Caco-2 (cell line): Measurements from ENCODE around the gene PROX1. TPM values are rescaled to one million over a fixed set of nuclear protein-coding genes. Genes with fewer than 3 reads are reported as not detected.

Experiments used
- BruUV-seq: library from RNA; stranded (reverse); fragments of 400-500 nt; replicated peaks from 2 replicates; lab custom pipeline; 2021; lab: Mats Ljungman, UMichigan
- CTCF ChIA-PET: fragments of 300-600 bp; sonication (Branson Sonifier 250); formaldehyde crosslinking; loops from one replicate; lab custom pipeline; 2022; ENCODE audit warnings: antibody characterized with exemption; lab: Charles Lee
- POLR2A ChIA-PET: fragments of 300-600 bp; sonication (Branson Sonifier 250); formaldehyde crosslinking; loops from one replicate; lab custom pipeline; 2022; ENCODE audit warnings: antibody characterized with exemption; lab: Charles Lee
- DNase-seq, 2 experiments: peaks; one replicate each; pipeline versions ENCODE4 v3.0.0 to v3.0.0-alpha.2; 2020 to 2022
- H3K27me3 ChIP-seq: replicated peaks from 2 replicates; pipeline ENCODE4 v1.6.0; 2011; ENCODE audit warnings: low read length; ENCODE audit not compliant: control insufficient read depth, insufficient read depth
- H3K36me3 ChIP-seq: 2 replicates; pipeline ENCODE4 v1.5.1; 2011; ENCODE audit warnings: low read length; ENCODE audit not compliant: control insufficient read depth, insufficient read depth
- H3K4me1 ChIP-seq: fragments of 250-450 bp; sonication (Bioruptor Pico); 2 replicates; pipeline ENCODE4 v1.5.1; 2020; ENCODE audit warnings: mild to moderate bottlenecking
- H3K4me3 ChIP-seq: 2 replicates; pipeline ENCODE4 v1.5.1; 2011; ENCODE audit warnings: low read depth, mild to moderate bottlenecking, control low read depth, low read length
- H3K9me3 ChIP-seq: fragments of 250-450 bp; sonication (Bioruptor Pico); 2 replicates; pipeline ENCODE4 v1.5.1; 2020; ENCODE audit warnings: mild to moderate bottlenecking, moderate library complexity
- H3K27ac Mint-ChIP-seq: one replicate; pipeline ENCODE4 v1.8.0; 2022; ENCODE audit warnings: mixed read lengths; ENCODE audit not compliant: unreplicated experiment
- H3K27me3 Mint-ChIP-seq: one replicate; pipeline ENCODE4 v1.8.0; 2022; ENCODE audit warnings: mixed read lengths; ENCODE audit not compliant: insufficient read depth, unreplicated experiment
- H3K36me3 Mint-ChIP-seq: one replicate; pipeline ENCODE4 v1.8.0; 2022; ENCODE audit warnings: mild to moderate bottlenecking, mixed read lengths; ENCODE audit not compliant: insufficient read depth, unreplicated experiment
- H3K4me1 Mint-ChIP-seq: one replicate; pipeline ENCODE4 v1.8.0; 2022; ENCODE audit warnings: low read depth, mixed read lengths; ENCODE audit not compliant: unreplicated experiment
- H3K4me3 Mint-ChIP-seq: one replicate; pipeline ENCODE4 v1.8.0; 2022; ENCODE audit warnings: mild to moderate bottlenecking, moderate library complexity, mixed read lengths; ENCODE audit not compliant: unreplicated experiment
- H3K9me3 Mint-ChIP-seq: one replicate; pipeline ENCODE4 v1.8.0; 2022; ENCODE audit warnings: mixed read lengths; ENCODE audit not compliant: unreplicated experiment
- intact Hi-C: fragments of 100-400 bp; cut with micrococcal nuclease; formaldehyde crosslinking; loops from one replicate; pipeline ENCODE4 v1.10.0; 2022; ENCODE audit not compliant: unreplicated experiment
- total RNA-seq: library from RNA; stranded (reverse); gene quantifications from 2 replicates; pipeline ENCODE4 v1.2.3, GENCODE V29; 2022
- TF ChIP-seq, protein P1 (sequence below), 2 experiments: fragments of 200-600 bp in 1 of 2; IDR thresholded peaks; 1 replicate in 1 of 2; 2 replicates in 1 of 2; pipeline versions ENCODE4 v1.5.1 to v1.8.0; 2011 to 2022; ENCODE audit warnings: antibody characterized with exemption in 1 of 2, control low read depth in 1 of 2, inconsistent platforms in 1 of 2, low read depth in 1 of 2, low read length in 1 of 2, mild to moderate bottlenecking in 1 of 2, moderate library complexity in 1 of 2; ENCODE audit not compliant: insufficient read depth in 1 of 2, severe bottlenecking in 1 of 2, unreplicated experiment in 1 of 2

The PROX1 gene
- total RNA-seq, 1 experiment from 2014 or later: 17.6 TPM

DNA sequence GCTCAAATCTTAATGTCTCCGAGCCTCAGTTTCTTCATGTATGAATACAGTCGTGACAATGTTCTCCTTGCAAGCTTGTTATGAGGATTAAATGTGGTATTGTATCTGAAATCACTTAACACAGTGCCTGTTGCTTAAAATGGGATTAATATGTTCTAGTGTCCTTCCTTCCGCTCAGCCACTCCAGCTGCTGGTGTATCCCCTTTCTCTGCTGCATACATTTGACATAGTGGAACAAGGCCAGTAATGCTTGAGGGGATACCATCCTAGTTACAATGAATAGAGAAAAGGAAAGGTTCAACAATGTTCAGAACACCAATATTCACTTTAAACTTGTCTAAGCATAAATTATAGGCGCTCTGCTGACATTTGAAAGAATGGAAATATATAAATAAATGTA lies 64.0 kb downstream of the PROX1 start:
- H3K4me1 ChIP-seq: peaks cover 27% of the 10 kb centered on the region
- peaks cover 7% of the 10 kb centered on the region for H3K9me3 ChIP-seq
- ChIA-PET CTCF (no interaction called here), POLR2A (no interaction called here)
- H3K36me3 ChIP-seq: no peaks in the 10 kb centered on the region
- H3K4me1 Mint-ChIP-seq: peaks cover 25% of the 10 kb centered on the region
- intact Hi-C loops: loop anchor here (2.0 to 5.0 kb wide), 2 partner anchors 63 to 71 kb away; no protein-coding TSS in a partner anchor
- no TSS peak for BruUV-seq
- H3K27ac Mint-ChIP-seq: no peak overlapping the region
- H3K36me3 Mint-ChIP-seq: no peaks in the 10 kb centered on the region
- no peak overlapping the region for H3K4me3 Mint-ChIP-seq
- DNase-seq: no peak
- no peaks in the 10 kb centered on the region for H3K27me3 Mint-ChIP-seq
- H3K9me3 Mint-ChIP-seq: peaks cover 19% of the 10 kb centered on the region
- H3K27me3 ChIP-seq: no peaks in the 10 kb centered on the region
- TF ChIP-seq, protein P1, sequence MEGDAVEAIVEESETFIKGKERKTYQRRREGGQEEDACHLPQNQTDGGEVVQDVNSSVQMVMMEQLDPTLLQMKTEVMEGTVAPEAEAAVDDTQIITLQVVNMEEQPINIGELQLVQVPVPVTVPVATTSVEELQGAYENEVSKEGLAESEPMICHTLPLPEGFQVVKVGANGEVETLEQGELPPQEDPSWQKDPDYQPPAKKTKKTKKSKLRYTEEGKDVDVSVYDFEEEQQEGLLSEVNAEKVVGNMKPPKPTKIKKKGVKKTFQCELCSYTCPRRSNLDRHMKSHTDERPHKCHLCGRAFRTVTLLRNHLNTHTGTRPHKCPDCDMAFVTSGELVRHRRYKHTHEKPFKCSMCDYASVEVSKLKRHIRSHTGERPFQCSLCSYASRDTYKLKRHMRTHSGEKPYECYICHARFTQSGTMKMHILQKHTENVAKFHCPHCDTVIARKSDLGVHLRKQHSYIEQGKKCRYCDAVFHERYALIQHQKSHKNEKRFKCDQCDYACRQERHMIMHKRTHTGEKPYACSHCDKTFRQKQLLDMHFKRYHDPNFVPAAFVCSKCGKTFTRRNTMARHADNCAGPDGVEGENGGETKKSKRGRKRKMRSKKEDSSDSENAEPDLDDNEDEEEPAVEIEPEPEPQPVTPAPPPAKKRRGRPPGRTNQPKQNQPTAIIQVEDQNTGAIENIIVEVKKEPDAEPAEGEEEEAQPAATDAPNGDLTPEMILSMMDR (IDR thresholded peaks at IDR 0.05; ENCODE audit: insufficient read depth in 1 of 2, low read depth in 1 of 2, low read length in 1 of 2, severe bottlenecking in 1 of 2, unreplicated experiment in 1 of 2): no peak
- no peak overlapping the region for H3K4me3 ChIP-seq

DNA sequence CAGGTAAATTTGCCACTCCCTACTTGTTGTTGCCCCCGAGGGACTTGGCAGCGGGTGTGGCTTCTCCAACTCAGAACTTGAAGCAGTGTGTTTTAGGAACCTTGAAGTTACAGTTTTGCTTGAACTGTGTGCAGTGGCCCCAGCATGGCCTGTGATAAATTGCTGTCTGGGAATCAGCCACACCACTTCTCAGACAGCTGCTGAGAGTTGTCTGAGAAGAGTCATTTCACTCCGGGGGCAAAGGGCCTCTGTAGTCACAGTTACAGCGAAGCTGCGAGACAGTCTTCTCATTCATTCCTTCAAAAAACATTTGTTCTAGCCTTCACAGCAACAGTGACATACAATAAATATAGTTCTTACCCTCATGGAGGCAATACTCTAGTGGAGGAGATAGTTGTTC lies 70.3 kb downstream of the PROX1 start:
- Mint-ChIP-seq H3K4me3 (no peak overlapping the region), H3K9me3 (no peaks in the 10 kb centered on the region), H3K27me3 (no peaks in the 10 kb centered on the region), H3K36me3 (no peaks in the 10 kb centered on the region), H3K27ac (no peak overlapping the region), H3K4me1 (no peaks in the 10 kb centered on the region)
- ChIA-PET CTCF (no interaction called here), POLR2A (no interaction called here)
- Histone ChIP-seq H3K9me3 (0 out of 2 replicates have a peak, but pooled peaks cover 3% of the 10 kb centered on the region), H3K27me3 (no peaks in the 10 kb centered on the region), H3K36me3 (no peaks in the 10 kb centered on the region), H3K4me3 (no peak overlapping the region), H3K4me1 (no peaks in the 10 kb centered on the region)
- intact Hi-C loops: no loop called here
- DNase-seq: no peak
- no TSS peak for BruUV-seq
- TF ChIP-seq, protein P1 (IDR thresholded peaks at IDR 0.05; ENCODE audit: insufficient read depth in 1 of 2, low read depth in 1 of 2, low read length in 1 of 2, severe bottlenecking in 1 of 2, unreplicated experiment in 1 of 2): no peak

DNA sequence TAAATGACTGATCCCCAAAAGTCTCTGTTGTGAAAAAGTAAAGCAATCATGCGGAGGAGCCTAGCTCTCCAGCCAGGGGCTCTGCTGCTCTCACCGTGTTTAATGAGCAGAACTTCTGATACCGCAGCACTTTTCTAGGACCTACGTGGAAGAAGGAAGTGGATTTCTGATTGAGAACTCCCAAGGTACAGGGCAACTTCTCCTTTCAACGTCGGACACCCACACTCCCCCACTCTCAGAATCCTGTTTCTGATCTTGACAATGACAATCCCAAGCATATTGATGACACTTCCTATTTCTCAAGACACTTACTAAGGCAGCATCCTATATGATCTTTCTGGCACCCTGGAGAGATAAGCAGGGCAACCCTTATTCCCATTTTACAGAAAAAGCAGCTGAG lies 78.4 kb downstream of the PROX1 start:
- no peak for DNase-seq
- TF ChIP-seq, protein P1 (IDR thresholded peaks at IDR 0.05; ENCODE audit: insufficient read depth in 1 of 2, low read depth in 1 of 2, low read length in 1 of 2, severe bottlenecking in 1 of 2, unreplicated experiment in 1 of 2): no peak
- Histone ChIP-seq H3K9me3 (no peaks in the 10 kb centered on the region), H3K4me1 (no peaks in the 10 kb centered on the region), H3K36me3 (no peaks in the 10 kb centered on the region), H3K27me3 (no peaks in the 10 kb centered on the region), H3K4me3 (no peak overlapping the region)
- Mint-ChIP-seq H3K27ac (no peak overlapping the region), H3K27me3 (no peaks in the 10 kb centered on the region), H3K9me3 (no peaks in the 10 kb centered on the region), H3K4me1 (no peaks in the 10 kb centered on the region), H3K36me3 (no peaks in the 10 kb centered on the region), H3K4me3 (no peak overlapping the region)
- POLR2A ChIA-PET: no interaction called here
- no TSS peak for BruUV-seq
- intact Hi-C loops: no loop called here
- CTCF ChIA-PET: no interaction called here
